Keratinocyte (primary cell): Measurements from ENCODE around the gene CACNA2D4. TPM values are rescaled to one million over a fixed set of nuclear protein-coding genes. Genes with fewer than 3 reads are reported as not detected.

Source experiments
- DNase-seq: peaks from one replicate; pipeline ENCODE4 v3.0.0-alpha.2; 2011; ENCODE audit warnings: low read depth, missing footprints, low spot score
- FAIRE-seq: peaks from 2 replicates; lab custom pipeline; 2011; peaks lifted over from hg19 to GRCh38; lab: Jason Lieb, UNC
- H2AFZ ChIP-seq: 2 replicates; pipeline ENCODE4 v1.6.0; 2012; ENCODE audit warnings: low read length, control low read depth, inconsistent platforms; ENCODE audit not compliant: control insufficient read depth
- H3K27ac ChIP-seq: 2 replicates; pipeline ENCODE4 v1.5.1; 2011; ENCODE audit warnings: low read length; ENCODE audit not compliant: control insufficient read depth, insufficient read depth
- H3K27me3 ChIP-seq: 3 replicates; pipeline ENCODE4 v1.6.0; 2011; ENCODE audit warnings: low read length; ENCODE audit not compliant: control insufficient read depth, insufficient read depth; ENCODE audit errors: extremely low read depth
- H3K36me3 ChIP-seq, 2 experiments: 2 replicates in 1 of 2; 3 replicates in 1 of 2; pipeline ENCODE4 v1.5.1; 2011; ENCODE audit warnings: low read length in 2 of 2, mild to moderate bottlenecking in 1 of 2; ENCODE audit not compliant: control insufficient read depth in 2 of 2, insufficient read depth in 2 of 2; ENCODE audit errors: extremely low read depth in 1 of 2
- H3K4me1 ChIP-seq: 3 replicates; pipeline ENCODE4 v1.5.1; 2011; ENCODE audit warnings: low read length; ENCODE audit not compliant: control insufficient read depth, insufficient read depth; ENCODE audit errors: extremely low read depth
- H3K4me2 ChIP-seq: 3 replicates; pipeline ENCODE4 v1.6.0; 2011; ENCODE audit warnings: low read depth, low read length; ENCODE audit not compliant: control insufficient read depth, insufficient read depth; ENCODE audit errors: extremely low read depth
- H3K4me3 ChIP-seq, 3 experiments: fragments of 200-600 bp in 1 of 3; sonication (generic) in 1 of 3; 2 replicates in 2 of 3; 3 replicates in 1 of 3; pipeline ENCODE4 v1.5.1; 2011 to 2016; ENCODE audit warnings: low read length in 3 of 3, mild to moderate bottlenecking in 3 of 3, control low read depth in 2 of 3, inconsistent platforms in 1 of 3, low read depth in 1 of 3, mixed read lengths in 1 of 3, mixed run types in 1 of 3, moderate library complexity in 1 of 3; ENCODE audit not compliant: control insufficient read depth in 2 of 3, insufficient read depth in 2 of 3; ENCODE audit errors: extremely low read depth in 1 of 3
- H3K79me2 ChIP-seq: 2 replicates; pipeline ENCODE4 v1.6.0; 2012; ENCODE audit warnings: low read length; ENCODE audit not compliant: control insufficient read depth, insufficient read depth
- H3K9ac ChIP-seq: 3 replicates; pipeline ENCODE4 v1.6.0; 2011; ENCODE audit warnings: low read length; ENCODE audit not compliant: control insufficient read depth, insufficient read depth; ENCODE audit errors: extremely low read depth
- H3K9me1 ChIP-seq: 3 replicates; pipeline ENCODE4 v1.6.0; 2011; ENCODE audit warnings: low read length; ENCODE audit not compliant: control insufficient read depth, insufficient read depth; ENCODE audit errors: extremely low read depth
- H3K9me3 ChIP-seq: 2 replicates; pipeline ENCODE4 v1.5.1; 2012; ENCODE audit warnings: low read depth, low read length; ENCODE audit not compliant: control insufficient read depth
- H4K20me1 ChIP-seq: 3 replicates; pipeline ENCODE4 v1.6.0; 2011; ENCODE audit warnings: low read length; ENCODE audit not compliant: control insufficient read depth, insufficient read depth; ENCODE audit errors: extremely low read depth
- EZH2 ChIP-seq: IDR thresholded peaks from one replicate; pipeline ENCODE4 v1.6.1; 2012; ENCODE audit warnings: inconsistent platforms, mild to moderate bottlenecking, low read length, moderate library complexity
- dilution Hi-C: fragments of 300-500 bp; cut with MboI; formaldehyde crosslinking; loops from one replicate; pipeline ENCODE4 v1.7.0; 2020; ENCODE audit warnings: low sequenced_read_pairs; ENCODE audit not compliant: extremely low pct_ligation_motif_present
- polyA plus RNA-seq, 5 experiments: library from polyadenylated mRNA; depleted of rRNA in 3 of 5; stranded (reverse) in 3 of 5; stranded (forward) in 1 of 5; unstranded in 1 of 5; fragments of >200 nt; gene quantifications; 1 replicate in 1 of 5; 2 replicates in 3 of 5; 3 replicates in 1 of 5; pipeline versions ENCODE4 v1.2.1 to v1.2.3, GENCODE V29; 2011 to 2012; ENCODE audit warnings: missing spikeins in 2 of 5, low read depth in 1 of 5, low replicate concordance in 1 of 5
- TF ChIP-seq, protein P1 (sequence below), 3 experiments: IDR thresholded peaks in 1 of 3; conservative IDR thresholded peaks in 1 of 3; optimal IDR thresholded peaks in 1 of 3; 2 replicates in 2 of 3; 3 replicates in 1 of 3; pipeline versions ENCODE3 to v1.5.1; 2011; ENCODE audit warnings: low read length in 3 of 3, mild to moderate bottlenecking in 3 of 3, moderate library complexity in 2 of 3, control low read depth in 1 of 3, inconsistent platforms in 1 of 3; ENCODE audit not compliant: insufficient read depth in 2 of 3; ENCODE audit errors: extremely low read depth in 1 of 3

The CACNA2D4 gene
- polyA plus RNA-seq, 1 donor (not counting 4 experiments of a cell fraction or from before 2014, with no cell fraction given): 0.09 TPM

- no peak for TF ChIP-seq EZH2
- TF ChIP-seq, protein P1, sequence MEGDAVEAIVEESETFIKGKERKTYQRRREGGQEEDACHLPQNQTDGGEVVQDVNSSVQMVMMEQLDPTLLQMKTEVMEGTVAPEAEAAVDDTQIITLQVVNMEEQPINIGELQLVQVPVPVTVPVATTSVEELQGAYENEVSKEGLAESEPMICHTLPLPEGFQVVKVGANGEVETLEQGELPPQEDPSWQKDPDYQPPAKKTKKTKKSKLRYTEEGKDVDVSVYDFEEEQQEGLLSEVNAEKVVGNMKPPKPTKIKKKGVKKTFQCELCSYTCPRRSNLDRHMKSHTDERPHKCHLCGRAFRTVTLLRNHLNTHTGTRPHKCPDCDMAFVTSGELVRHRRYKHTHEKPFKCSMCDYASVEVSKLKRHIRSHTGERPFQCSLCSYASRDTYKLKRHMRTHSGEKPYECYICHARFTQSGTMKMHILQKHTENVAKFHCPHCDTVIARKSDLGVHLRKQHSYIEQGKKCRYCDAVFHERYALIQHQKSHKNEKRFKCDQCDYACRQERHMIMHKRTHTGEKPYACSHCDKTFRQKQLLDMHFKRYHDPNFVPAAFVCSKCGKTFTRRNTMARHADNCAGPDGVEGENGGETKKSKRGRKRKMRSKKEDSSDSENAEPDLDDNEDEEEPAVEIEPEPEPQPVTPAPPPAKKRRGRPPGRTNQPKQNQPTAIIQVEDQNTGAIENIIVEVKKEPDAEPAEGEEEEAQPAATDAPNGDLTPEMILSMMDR (optimal IDR thresholded peaks at IDR 0.05 in 1 of 3, IDR thresholded peaks at IDR 0.05 in 1 of 3, conservative IDR thresholded peaks at IDR 0.05 in 1 of 3; ENCODE audit: extremely low read depth in 1 of 3, insufficient read depth in 2 of 3, low read length in 3 of 3): no peak
- FAIRE-seq: no peak
- Histone ChIP-seq H3K4me3 (no peak overlapping the region), H3K9ac (no peak overlapping the region), H3K27me3 (no peaks in the 10 kb centered on the region), H3K9me1 (no peaks in the 10 kb centered on the region), H3K27ac (no peak overlapping the region), H3K79me2 (peaks cover 1% of the 10 kb centered on the region), H4K20me1 (peaks cover 8% of the 10 kb centered on the region), H3K9me3 (no peaks in the 10 kb centered on the region), H3K4me2 (no peak overlapping the region), H2AFZ (no peak overlapping the region), H3K36me3 (peaks cover 7 to 16% of the 10 kb centered on the region in 2 experiments), H3K4me1 (peaks cover 28% of the 10 kb centered on the region)
- no peak for DNase-seq
- dilution Hi-C loops: no loop called here
Observed at GRCh38 chr12:1778911-1779310, 139.5 kb downstream of the CACNA2D4 start.

DNA sequence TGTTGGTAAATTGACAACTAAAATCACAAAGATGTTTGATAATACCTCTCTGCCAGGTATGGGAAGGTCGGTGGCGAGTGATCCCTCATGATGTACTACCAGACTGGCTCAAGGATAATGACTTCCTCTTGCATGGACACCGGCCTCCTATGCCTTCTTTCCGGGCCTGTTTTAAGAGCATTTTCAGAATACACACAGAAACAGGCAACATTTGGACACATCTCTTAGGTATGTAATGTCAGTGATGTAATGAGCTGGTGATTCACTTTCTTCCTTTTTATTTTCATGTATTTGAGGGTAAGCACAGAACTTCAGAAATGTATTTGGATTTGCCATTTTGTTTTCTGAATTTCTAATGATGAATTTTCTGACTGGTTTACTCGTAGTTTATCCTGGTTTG, 140.7 kb downstream of the CACNA2D4 start:
- Histone ChIP-seq H3K27ac (no peak overlapping the region), H3K4me3 (no peak overlapping the region)
- FAIRE-seq: peak; percentile 64

More for the DNA sequence above, 140.7 kb downstream of the CACNA2D4 start:
- Histone ChIP-seq H3K4me1 (peaks cover 28% of the 10 kb centered on the region), H3K36me3 (peaks cover 10% of the 10 kb centered on the region in 2 experiments), H3K9me1 (no peaks in the 10 kb centered on the region), H3K4me2 (peak overlapping the region; percentile 46), H3K27me3 (no peaks in the 10 kb centered on the region), H2AFZ (no peak overlapping the region), H4K20me1 (peaks cover 8% of the 10 kb centered on the region), H3K79me2 (peaks cover 1% of the 10 kb centered on the region), H3K9me3 (no peaks in the 10 kb centered on the region), H3K9ac (no peak overlapping the region)
- TF ChIP-seq, protein P1 (optimal IDR thresholded peaks at IDR 0.05 in 1 of 3, IDR thresholded peaks at IDR 0.05 in 1 of 3, conservative IDR thresholded peaks at IDR 0.05 in 1 of 3; ENCODE audit: extremely low read depth in 1 of 3, insufficient read depth in 2 of 3, low read length in 3 of 3): no peak
- no peak for TF ChIP-seq EZH2
- DNase-seq: peak; percentile 15
- dilution Hi-C loops: no loop called here
